PFSK-1 (cell line): ENCODE measurements around the gene SAMHD1.

Experiments used
- POLR2AphosphoS5 ChIP-seq: IDR thresholded peaks from 2 replicates; pipeline ENCODE4 v1.6.1; 2012; ENCODE audit warnings: low read depth, mild to moderate bottlenecking, control low read depth, low read length, moderate library complexity
- TAF1 ChIP-seq: IDR thresholded peaks from 2 replicates; pipeline ENCODE4 v1.6.1; 2012; ENCODE audit warnings: low read length, control low read depth, borderline replicate concordance; ENCODE audit not compliant: insufficient read depth
- TF ChIP-seq, protein P1 (sequence below), 2 experiments: IDR thresholded peaks; 2 replicates each; pipeline versions ENCODE4 v1.6.1 to v1.8.0; 2011 to 2012; ENCODE audit warnings: low read depth in 2 of 2, low read length in 2 of 2, control low read depth in 1 of 2, inconsistent platforms in 1 of 2, mild to moderate bottlenecking in 1 of 2, moderate library complexity in 1 of 2; ENCODE audit not compliant: insufficient read depth in 1 of 2

DNA sequence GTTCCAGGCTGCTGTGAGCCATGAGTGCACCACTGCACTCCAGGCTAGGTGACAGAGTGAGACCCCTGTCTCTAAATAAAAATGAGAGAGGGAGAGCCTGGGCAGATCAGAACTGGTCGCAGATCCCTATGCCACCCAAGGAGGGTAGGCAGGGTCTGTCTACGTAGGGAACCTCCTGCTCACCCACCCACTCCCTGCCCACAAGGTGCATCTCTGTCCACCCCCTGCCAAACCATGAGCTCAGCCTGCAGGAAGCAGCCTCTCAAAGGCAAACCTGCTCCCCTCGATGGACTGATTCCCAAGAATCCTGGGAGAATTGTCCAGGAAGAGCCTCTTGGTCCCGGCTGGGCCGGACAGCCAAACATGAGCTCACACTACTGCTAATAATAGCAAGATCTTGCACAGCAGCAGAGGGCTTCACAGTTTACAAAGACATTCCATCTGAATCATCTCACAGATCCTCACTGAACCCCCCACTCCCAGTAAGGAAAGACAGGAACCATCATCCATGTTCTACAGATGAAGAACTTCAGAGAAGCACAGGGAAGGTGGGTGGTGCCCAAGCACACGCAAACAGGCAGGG, 103.3 kb downstream of the SAMHD1 start:
- TF ChIP-seq POLR2AphosphoS5 (no peak), TAF1 (no peak)
- TF ChIP-seq, protein P1, sequence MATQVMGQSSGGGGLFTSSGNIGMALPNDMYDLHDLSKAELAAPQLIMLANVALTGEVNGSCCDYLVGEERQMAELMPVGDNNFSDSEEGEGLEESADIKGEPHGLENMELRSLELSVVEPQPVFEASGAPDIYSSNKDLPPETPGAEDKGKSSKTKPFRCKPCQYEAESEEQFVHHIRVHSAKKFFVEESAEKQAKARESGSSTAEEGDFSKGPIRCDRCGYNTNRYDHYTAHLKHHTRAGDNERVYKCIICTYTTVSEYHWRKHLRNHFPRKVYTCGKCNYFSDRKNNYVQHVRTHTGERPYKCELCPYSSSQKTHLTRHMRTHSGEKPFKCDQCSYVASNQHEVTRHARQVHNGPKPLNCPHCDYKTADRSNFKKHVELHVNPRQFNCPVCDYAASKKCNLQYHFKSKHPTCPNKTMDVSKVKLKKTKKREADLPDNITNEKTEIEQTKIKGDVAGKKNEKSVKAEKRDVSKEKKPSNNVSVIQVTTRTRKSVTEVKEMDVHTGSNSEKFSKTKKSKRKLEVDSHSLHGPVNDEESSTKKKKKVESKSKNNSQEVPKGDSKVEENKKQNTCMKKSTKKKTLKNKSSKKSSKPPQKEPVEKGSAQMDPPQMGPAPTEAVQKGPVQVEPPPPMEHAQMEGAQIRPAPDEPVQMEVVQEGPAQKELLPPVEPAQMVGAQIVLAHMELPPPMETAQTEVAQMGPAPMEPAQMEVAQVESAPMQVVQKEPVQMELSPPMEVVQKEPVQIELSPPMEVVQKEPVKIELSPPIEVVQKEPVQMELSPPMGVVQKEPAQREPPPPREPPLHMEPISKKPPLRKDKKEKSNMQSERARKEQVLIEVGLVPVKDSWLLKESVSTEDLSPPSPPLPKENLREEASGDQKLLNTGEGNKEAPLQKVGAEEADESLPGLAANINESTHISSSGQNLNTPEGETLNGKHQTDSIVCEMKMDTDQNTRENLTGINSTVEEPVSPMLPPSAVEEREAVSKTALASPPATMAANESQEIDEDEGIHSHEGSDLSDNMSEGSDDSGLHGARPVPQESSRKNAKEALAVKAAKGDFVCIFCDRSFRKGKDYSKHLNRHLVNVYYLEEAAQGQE (IDR thresholded peaks at IDR 0.05; ENCODE audit: insufficient read depth in 1 of 2, low read depth in 2 of 2, low read length in 2 of 2): no peak
